ENCODE results near the gene PCYT1B. TPM values are rescaled to one million over a fixed set of nuclear protein-coding genes. Genes with fewer than 3 reads are reported as not detected.

Gene PCYT1B
- total RNA-seq, 4 donors from 2014 or later, result 5.8 to 11.7 (median 9.5) TPM

DNA sequence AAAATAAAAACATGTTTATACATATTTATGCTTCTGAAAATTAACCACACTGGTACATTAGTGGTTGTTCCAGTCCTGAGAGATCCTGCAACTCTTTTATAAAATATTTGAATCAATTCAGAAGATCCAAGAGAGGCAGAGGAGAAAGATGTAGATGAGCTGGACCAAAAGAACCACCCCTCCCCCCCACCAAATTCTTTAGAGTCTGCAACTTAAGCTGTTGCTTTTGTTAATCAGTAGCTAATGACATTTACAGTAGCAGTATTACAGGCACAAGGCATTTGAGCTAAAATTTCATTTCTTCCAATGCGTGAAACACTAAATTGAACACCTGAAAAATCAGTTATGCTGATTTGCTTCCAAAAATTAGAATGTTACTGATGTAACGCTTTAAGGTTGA, 120.5 kb downstream of the PCYT1B start:
- Histone ChIP-seq H3K27me3 (no peaks in the 10 kb centered on the region), H3K4me1 (no peaks in the 10 kb centered on the region), H3K27ac (replicated peaks in 1 of 4) (no peak overlapping the region), H3K36me3 (peaks cover 0 to 24% (median 10%) of the 10 kb centered on the region in 4 donors), H3K9me3 (no peaks in the 10 kb centered on the region), H3K4me3 (no peak overlapping the region)
- TF ChIP-seq POLR2A (IDR thresholded peaks at IDR 0.05; ENCODE audit: low read depth) (no peak), EP300 (IDR thresholded peaks at IDR 0.05) (no peak)
- intact Hi-C loops (cut with DNase I), result no loop called here
- DNase-seq (ENCODE audit: extremely low spot score), result no peak
- 88% methylated on average over 2 of the region's 2 CpGs for WGBS

DNA sequence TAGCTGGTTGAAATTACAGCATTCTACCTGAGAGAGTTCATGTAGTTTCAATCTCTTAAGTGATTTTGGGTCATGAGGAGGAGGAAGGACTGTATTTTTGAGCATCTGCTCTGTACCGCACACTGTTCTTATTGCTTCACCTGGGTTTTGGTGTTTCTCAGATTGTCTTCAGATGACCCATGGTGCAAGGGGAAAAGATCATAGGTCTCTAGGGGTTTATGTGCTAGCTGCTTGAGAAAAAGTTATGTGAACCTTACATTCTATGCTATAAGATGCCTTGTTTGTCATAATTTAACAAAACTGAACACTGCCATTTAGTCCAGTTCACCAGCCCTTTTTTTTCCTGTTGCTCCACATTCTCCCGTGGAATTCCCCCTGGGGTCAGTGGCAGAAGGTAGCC, 121.7 kb downstream of the PCYT1B start:
- no peaks in the 10 kb centered on the region for H3K9me3 ChIP-seq
- H3K4me1 ChIP-seq, result no peaks in the 10 kb centered on the region
- intact Hi-C loops (cut with DNase I), result no loop called here
- H3K4me3 ChIP-seq, result no peak overlapping the region
- no peak for DNase-seq (ENCODE audit: extremely low spot score)
- TF ChIP-seq POLR2A (IDR thresholded peaks at IDR 0.05; ENCODE audit: low read depth), result no peak
- TF ChIP-seq, protein P1, sequence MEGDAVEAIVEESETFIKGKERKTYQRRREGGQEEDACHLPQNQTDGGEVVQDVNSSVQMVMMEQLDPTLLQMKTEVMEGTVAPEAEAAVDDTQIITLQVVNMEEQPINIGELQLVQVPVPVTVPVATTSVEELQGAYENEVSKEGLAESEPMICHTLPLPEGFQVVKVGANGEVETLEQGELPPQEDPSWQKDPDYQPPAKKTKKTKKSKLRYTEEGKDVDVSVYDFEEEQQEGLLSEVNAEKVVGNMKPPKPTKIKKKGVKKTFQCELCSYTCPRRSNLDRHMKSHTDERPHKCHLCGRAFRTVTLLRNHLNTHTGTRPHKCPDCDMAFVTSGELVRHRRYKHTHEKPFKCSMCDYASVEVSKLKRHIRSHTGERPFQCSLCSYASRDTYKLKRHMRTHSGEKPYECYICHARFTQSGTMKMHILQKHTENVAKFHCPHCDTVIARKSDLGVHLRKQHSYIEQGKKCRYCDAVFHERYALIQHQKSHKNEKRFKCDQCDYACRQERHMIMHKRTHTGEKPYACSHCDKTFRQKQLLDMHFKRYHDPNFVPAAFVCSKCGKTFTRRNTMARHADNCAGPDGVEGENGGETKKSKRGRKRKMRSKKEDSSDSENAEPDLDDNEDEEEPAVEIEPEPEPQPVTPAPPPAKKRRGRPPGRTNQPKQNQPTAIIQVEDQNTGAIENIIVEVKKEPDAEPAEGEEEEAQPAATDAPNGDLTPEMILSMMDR (IDR thresholded peaks at IDR 0.05), result no peak
- TF ChIP-seq POLR2AphosphoS5 (IDR thresholded peaks at IDR 0.05), result no peak
- TF ChIP-seq EP300 (IDR thresholded peaks at IDR 0.05), result no peak
- H3K27ac ChIP-seq (replicated peaks in 1 of 4), result no peak overlapping the region
- H3K36me3 ChIP-seq, result peaks cover 0 to 32% (median 12%) of the 10 kb centered on the region in 4 donors
- no peaks in the 10 kb centered on the region for H3K27me3 ChIP-seq
- 77% methylated on average over 2 of the region's 2 CpGs for WGBS

DNA sequence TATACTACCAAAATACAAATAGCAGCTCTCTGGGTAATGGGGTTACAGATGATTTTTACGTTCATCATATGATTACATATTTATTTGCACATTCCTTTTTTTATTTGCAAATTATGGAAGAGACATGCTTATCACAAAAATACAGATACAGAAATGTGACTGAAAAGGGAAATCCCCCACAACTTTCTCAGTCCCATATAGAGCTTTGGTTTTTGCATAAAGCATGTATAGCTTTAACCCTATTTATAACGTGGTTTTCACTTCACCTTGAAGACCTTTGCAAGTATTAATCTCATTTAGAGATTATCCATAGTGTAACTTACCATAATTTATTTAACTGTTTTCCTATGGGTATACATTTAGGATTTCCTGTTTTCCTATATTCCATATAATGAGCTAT, 126.7 kb downstream of the PCYT1B start:
- DNase-seq (ENCODE audit: extremely low spot score), result no peak
- H3K4me3 ChIP-seq, result no peak overlapping the region
- H3K27me3 ChIP-seq, result no peaks in the 10 kb centered on the region
- 76% methylated on average over 2 of the region's 2 CpGs for WGBS
- H3K27ac ChIP-seq (replicated peaks in 1 of 4), result no peak overlapping the region
- peaks cover 0 to 41% (median 8%) of the 10 kb centered on the region in 4 donors for H3K36me3 ChIP-seq
- TF ChIP-seq POLR2A (IDR thresholded peaks at IDR 0.05; ENCODE audit: low read depth), result no peak
- TF ChIP-seq EP300 (IDR thresholded peaks at IDR 0.05), result no peak
- TF ChIP-seq, protein P1 (IDR thresholded peaks at IDR 0.05), result no peak
- TF ChIP-seq POLR2AphosphoS5 (IDR thresholded peaks at IDR 0.05), result no peak
- intact Hi-C loops (cut with DNase I), result no loop called here
- H3K9me3 ChIP-seq, result no peaks in the 10 kb centered on the region
- H3K4me1 ChIP-seq, result no peaks in the 10 kb centered on the region

DNA sequence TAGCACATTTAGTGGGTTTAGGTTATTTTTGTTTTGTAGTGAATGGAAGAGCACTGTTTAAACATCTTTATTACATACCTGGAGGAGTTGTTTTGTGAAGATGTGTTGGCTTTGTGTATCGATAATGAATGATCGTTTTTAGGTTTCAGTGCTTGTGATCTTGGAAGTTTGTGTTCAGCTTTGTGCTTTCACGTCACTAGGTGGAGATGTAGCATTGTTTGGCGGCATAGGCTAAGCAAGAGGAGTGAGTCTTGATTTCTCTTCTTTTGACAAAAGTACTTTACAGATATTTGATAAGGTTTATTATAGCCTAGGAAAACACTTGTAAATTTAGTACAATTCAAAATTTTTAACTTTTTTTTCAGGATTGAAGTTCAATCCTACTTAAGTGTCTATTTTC, 131.7 kb downstream of the PCYT1B start:
- 48% methylated on average over 4 of the region's 4 CpGs for WGBS
- no peak for DNase-seq (ENCODE audit: extremely low spot score)
- Histone ChIP-seq H3K9me3 (no peaks in the 10 kb centered on the region), H3K36me3 (peaks cover 0 to 24% (median 6%) of the 10 kb centered on the region in 4 donors), H3K4me1 (no peaks in the 10 kb centered on the region), H3K4me3 (no peak overlapping the region), H3K27ac (replicated peaks in 1 of 4) (no peak overlapping the region), H3K27me3 (no peaks in the 10 kb centered on the region)
- intact Hi-C loops (cut with DNase I), result no loop called here
- TF ChIP-seq EP300 (IDR thresholded peaks at IDR 0.05) (no peak), POLR2AphosphoS5 (IDR thresholded peaks at IDR 0.05) (no peak)
- TF ChIP-seq, protein P1 (IDR thresholded peaks at IDR 0.05), result peak; percentile 19 to 33 (median 29)

DNA sequence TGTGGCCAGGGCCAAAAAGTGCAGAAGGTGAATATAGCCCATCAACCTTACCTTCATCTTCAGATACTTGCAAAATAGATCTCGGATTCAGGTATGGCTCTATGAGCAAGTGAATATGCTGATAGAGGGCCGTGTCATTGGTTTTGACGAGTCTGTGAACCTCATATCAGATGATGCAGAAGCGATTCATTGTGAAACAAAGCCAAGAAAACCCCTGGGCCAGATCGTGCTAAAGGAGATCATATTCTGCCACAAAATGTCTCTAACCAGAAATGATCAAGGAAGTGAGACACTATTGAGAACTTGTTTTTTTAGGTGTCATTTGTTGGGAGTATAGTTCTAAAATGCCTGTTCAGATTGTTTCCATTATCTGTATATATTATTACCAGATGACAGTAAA, 133.7 kb downstream of the PCYT1B start:
- no peak for DNase-seq (ENCODE audit: extremely low spot score)
- Histone ChIP-seq H3K9me3 (no peaks in the 10 kb centered on the region), H3K27ac (replicated peaks in 1 of 4) (no peak overlapping the region), H3K27me3 (no peaks in the 10 kb centered on the region), H3K36me3 (peaks cover 0 to 15% (median 2%) of the 10 kb centered on the region in 4 donors), H3K4me3 (no peak overlapping the region), H3K4me1 (no peaks in the 10 kb centered on the region)
- 83% methylated on average over 5 of the region's 5 CpGs for WGBS
- intact Hi-C loops (cut with DNase I), result no loop called here
- TF ChIP-seq POLR2AphosphoS5 (IDR thresholded peaks at IDR 0.05), result no peak
- TF ChIP-seq POLR2A (IDR thresholded peaks at IDR 0.05; ENCODE audit: low read depth), result no peak
- TF ChIP-seq, protein P1 (IDR thresholded peaks at IDR 0.05), result no peak
- no peak for TF ChIP-seq EP300 (IDR thresholded peaks at IDR 0.05)
